K562 (cell line): ENCODE results near the gene EXO5. TPM values are rescaled to one million over a fixed set of nuclear protein-coding genes. Genes with fewer than 3 reads are reported as not detected.

Source experiments
- ATF7 ChIP-seq: fragments of 450-650 bp; IDR thresholded peaks from 2 replicates; pipeline ENCODE4 v1.7.1; 2014; ENCODE audit warnings: mild to moderate bottlenecking, moderate library complexity
- CBX5 ChIP-seq: IDR thresholded peaks from 2 replicates; pipeline ENCODE4 v1.6.1; 2014; ENCODE audit warnings: low read depth, borderline replicate concordance
- ETS1 ChIP-seq: conservative IDR thresholded peaks from 2 replicates; pipeline ENCODE4 v1.6.1; 2011; ENCODE audit warnings: low read depth, mild to moderate bottlenecking, low read length; ENCODE audit not compliant: control insufficient read depth
- FOXK2 ChIP-seq, 2 experiments: fragments of 450-650 bp; IDR thresholded peaks in 1 of 2; conservative IDR thresholded peaks in 1 of 2; 2 replicates each; pipeline ENCODE4 v1.6.1; 2016; ENCODE audit warnings: low read depth in 2 of 2, mild to moderate bottlenecking in 1 of 2
- ZNF778 ChIP-seq: fragments of 450-650 bp; formaldehyde crosslinking; IDR thresholded peaks from 2 replicates; pipeline ENCODE4 v1.4.0; 2020; ENCODE audit warnings: mild to moderate bottlenecking, moderate library complexity
- polyA plus RNA-seq, 8 experiments: library from polyadenylated mRNA; depleted of rRNA in 4 of 8; stranded (reverse) in 5 of 8; unstranded in 3 of 8; fragments of >200 nt; fragmentation: Nextera tagmentation in 2 of 8; fragmentation: Illumina TruSeq in 1 of 8; extraction: Ambion mirVana in 2 of 8; extraction: Trizol in 1 of 8; gene quantifications; 2 replicates each; pipeline versions ENCODE4 v1.2.1 to v1.2.3, GENCODE V29; 2011 to 2014; ENCODE audit warnings: inconsistent platforms in 1 of 8, missing spikeins in 1 of 8
- total RNA-seq, 7 experiments: library from RNA; depleted of rRNA in 6 of 7; stranded (reverse); fragments of >200 nt in 6 of 7; fragmentation: Illumina TruSeq in 2 of 7; extraction: Trizol in 2 of 7; gene quantifications; 2 replicates each; pipeline versions ENCODE4 v1.2.1 to v1.2.3, GENCODE V29; 2011 to 2021; ENCODE audit warnings: low replicate concordance in 1 of 7
- TF ChIP-seq, protein P1 (sequence below): fragments of 250-450 bp; sonication (Bioruptor Pico); IDR thresholded peaks from 2 replicates; pipeline ENCODE4 v1.9.0; 2021; ENCODE audit warnings: mild to moderate bottlenecking, inconsistent platforms
- TF ChIP-seq, protein P2 (sequence below): fragments of 250-450 bp; sonication (Bioruptor Pico); IDR thresholded peaks from 2 replicates; pipeline ENCODE4 v1.8.0; 2022; ENCODE audit warnings: inconsistent platforms
- TF ChIP-seq, protein P3 (sequence below), 2 experiments: fragments of 450-650 bp in 1 of 2; IDR thresholded peaks; 2 replicates each; pipeline ENCODE4 v1.6.1; 2011 to 2017; ENCODE audit warnings: low read depth in 2 of 2, antibody characterized with exemption in 1 of 2, borderline replicate concordance in 1 of 2, low read length in 1 of 2, mild to moderate bottlenecking in 1 of 2, mixed read lengths in 1 of 2; ENCODE audit not compliant: control insufficient read depth in 1 of 2
- TF ChIP-seq, protein P4 (sequence below): sonication (generic); formaldehyde crosslinking; IDR thresholded peaks from 2 replicates; pipeline ENCODE4 v1.8.0; 2022; ENCODE audit warnings: mild to moderate bottlenecking, missing genetic modification reagents
- TF ChIP-seq, protein P5 (sequence below): fragments of 250-450 bp; sonication (Bioruptor Pico); IDR thresholded peaks from 2 replicates; pipeline ENCODE4 v1.5.1; 2021; ENCODE audit warnings: mild to moderate bottlenecking

The EXO5 gene
- total and polyA plus RNA-seq, 9 of the 15 experiments (the other 6 are each of a cell fraction or from before 2014, with no cell fraction given) = 1.1 to 4.3 (median 2.8) TPM

DNA sequence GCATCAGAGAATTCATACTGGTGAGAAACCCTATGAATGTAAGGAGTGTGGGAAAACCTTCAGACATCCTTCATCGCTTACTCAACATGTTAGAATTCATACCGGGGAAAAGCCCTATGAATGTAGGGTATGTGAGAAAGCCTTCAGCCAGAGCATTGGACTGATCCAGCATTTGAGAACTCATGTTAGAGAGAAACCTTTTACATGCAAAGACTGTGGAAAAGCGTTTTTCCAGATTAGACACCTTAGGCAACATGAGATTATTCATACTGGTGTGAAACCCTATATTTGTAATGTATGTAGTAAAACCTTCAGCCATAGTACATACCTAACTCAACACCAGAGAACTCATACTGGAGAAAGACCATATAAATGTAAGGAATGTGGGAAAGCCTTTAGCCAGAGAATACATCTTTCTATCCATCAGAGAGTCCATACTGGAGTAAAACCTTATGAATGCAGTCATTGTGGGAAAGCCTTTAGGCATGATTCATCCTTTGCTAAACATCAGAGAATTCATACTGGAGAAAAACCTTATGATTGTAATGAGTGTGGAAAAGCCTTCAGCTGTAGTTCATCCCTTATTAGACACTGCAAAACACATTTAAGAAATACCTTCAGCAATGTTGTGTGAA lies 45.5 kb upstream of the EXO5 start (continued):
- TF ChIP-seq, protein P1, sequence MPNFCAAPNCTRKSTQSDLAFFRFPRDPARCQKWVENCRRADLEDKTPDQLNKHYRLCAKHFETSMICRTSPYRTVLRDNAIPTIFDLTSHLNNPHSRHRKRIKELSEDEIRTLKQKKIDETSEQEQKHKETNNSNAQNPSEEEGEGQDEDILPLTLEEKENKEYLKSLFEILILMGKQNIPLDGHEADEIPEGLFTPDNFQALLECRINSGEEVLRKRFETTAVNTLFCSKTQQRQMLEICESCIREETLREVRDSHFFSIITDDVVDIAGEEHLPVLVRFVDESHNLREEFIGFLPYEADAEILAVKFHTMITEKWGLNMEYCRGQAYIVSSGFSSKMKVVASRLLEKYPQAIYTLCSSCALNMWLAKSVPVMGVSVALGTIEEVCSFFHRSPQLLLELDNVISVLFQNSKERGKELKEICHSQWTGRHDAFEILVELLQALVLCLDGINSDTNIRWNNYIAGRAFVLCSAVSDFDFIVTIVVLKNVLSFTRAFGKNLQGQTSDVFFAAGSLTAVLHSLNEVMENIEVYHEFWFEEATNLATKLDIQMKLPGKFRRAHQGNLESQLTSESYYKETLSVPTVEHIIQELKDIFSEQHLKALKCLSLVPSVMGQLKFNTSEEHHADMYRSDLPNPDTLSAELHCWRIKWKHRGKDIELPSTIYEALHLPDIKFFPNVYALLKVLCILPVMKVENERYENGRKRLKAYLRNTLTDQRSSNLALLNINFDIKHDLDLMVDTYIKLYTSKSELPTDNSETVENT (CRISPR knock-in tag) = no peak
- TF ChIP-seq, protein P2, sequence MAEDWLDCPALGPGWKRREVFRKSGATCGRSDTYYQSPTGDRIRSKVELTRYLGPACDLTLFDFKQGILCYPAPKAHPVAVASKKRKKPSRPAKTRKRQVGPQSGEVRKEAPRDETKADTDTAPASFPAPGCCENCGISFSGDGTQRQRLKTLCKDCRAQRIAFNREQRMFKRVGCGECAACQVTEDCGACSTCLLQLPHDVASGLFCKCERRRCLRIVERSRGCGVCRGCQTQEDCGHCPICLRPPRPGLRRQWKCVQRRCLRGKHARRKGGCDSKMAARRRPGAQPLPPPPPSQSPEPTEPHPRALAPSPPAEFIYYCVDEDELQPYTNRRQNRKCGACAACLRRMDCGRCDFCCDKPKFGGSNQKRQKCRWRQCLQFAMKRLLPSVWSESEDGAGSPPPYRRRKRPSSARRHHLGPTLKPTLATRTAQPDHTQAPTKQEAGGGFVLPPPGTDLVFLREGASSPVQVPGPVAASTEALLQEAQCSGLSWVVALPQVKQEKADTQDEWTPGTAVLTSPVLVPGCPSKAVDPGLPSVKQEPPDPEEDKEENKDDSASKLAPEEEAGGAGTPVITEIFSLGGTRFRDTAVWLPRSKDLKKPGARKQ = peak; percentile 88; the same call in 1 of the 2 replicates
- TF ChIP-seq ZNF778 (CRISPR knock-in tag) (no peak), ATF7 (peak; percentile 42; the same call in 1 of the 2 replicates), FOXK2 (conservative IDR thresholded peaks at IDR 0.05 in 1 of 2, IDR thresholded peaks at IDR 0.05 in 1 of 2; ENCODE audit: low read depth in 2 of 2) (no peak), CBX5 (peak; percentile 35; the same call in 1 of the 2 replicates), ETS1 (peak; percentile 84)
- TF ChIP-seq, protein P3, sequence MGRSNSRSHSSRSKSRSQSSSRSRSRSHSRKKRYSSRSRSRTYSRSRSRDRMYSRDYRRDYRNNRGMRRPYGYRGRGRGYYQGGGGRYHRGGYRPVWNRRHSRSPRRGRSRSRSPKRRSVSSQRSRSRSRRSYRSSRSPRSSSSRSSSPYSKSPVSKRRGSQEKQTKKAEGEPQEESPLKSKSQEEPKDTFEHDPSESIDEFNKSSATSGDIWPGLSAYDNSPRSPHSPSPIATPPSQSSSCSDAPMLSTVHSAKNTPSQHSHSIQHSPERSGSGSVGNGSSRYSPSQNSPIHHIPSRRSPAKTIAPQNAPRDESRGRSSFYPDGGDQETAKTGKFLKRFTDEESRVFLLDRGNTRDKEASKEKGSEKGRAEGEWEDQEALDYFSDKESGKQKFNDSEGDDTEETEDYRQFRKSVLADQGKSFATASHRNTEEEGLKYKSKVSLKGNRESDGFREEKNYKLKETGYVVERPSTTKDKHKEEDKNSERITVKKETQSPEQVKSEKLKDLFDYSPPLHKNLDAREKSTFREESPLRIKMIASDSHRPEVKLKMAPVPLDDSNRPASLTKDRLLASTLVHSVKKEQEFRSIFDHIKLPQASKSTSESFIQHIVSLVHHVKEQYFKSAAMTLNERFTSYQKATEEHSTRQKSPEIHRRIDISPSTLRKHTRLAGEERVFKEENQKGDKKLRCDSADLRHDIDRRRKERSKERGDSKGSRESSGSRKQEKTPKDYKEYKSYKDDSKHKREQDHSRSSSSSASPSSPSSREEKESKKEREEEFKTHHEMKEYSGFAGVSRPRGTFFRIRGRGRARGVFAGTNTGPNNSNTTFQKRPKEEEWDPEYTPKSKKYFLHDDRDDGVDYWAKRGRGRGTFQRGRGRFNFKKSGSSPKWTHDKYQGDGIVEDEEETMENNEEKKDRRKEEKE (IDR thresholded peaks at IDR 0.05; ENCODE audit: borderline replicate concordance in 1 of 2, control insufficient read depth in 1 of 2, low read depth in 2 of 2, low read length in 1 of 2) = 0 out of 4 replicates have a peak, but pooled peaks of 1 of the 2 experiments have one; percentile 21
- TF ChIP-seq, protein P4, sequence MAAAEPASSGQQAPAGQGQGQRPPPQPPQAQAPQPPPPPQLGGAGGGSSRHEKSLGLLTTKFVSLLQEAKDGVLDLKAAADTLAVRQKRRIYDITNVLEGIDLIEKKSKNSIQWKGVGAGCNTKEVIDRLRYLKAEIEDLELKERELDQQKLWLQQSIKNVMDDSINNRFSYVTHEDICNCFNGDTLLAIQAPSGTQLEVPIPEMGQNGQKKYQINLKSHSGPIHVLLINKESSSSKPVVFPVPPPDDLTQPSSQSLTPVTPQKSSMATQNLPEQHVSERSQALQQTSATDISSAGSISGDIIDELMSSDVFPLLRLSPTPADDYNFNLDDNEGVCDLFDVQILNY = no peak
- TF ChIP-seq, protein P5, sequence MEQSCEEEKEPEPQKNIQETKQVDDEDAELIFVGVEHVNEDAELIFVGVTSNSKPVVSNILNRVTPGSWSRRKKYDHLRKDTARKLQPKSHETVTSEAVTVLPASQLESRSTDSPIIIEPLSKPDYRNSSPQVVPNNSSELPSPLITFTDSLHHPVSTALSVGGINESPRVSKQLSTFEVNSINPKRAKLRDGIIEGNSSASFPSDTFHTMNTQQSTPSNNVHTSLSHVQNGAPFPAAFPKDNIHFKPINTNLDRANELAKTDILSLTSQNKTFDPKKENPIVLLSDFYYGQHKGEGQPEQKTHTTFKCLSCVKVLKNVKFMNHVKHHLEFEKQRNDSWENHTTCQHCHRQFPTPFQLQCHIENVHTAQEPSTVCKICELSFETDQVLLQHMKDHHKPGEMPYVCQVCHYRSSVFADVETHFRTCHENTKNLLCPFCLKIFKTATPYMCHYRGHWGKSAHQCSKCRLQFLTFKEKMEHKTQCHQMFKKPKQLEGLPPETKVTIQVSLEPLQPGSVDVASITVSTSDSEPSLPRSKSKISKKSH (CRISPR knock-in tag) = peak; percentile 15; the same call in 1 of the 2 replicates
